Prostate gland (tissue), 2 donors: ENCODE results near the gene ADAMTS17. TPM values are rescaled to one million over a fixed set of nuclear protein-coding genes. Genes with fewer than 3 reads are reported as not detected.

Experiments
- DNase-seq: peaks from one replicate; pipeline ENCODE4 v3.0.0-alpha.2; 2019; ENCODE audit warnings: low spot score
- H3K27ac ChIP-seq, 2 donors: fragments of 200-600 bp; sonication (generic); 2 replicates each; pipeline ENCODE4 v1.5.1; 2017 to 2019
- H3K27me3 ChIP-seq: fragments of 200-600 bp; sonication (generic); replicated peaks from 2 replicates; pipeline ENCODE4 v1.5.1; 2019; ENCODE audit not compliant: insufficient read depth
- H3K36me3 ChIP-seq, 2 donors: fragments of 200-600 bp; sonication (generic); 1 replicate in 1 of 2; 2 replicates in 1 of 2; pipeline versions ENCODE4 v1.5.1 to v1.8.1; 2017 to 2019
- H3K4me1 ChIP-seq: fragments of 200-600 bp; sonication (generic); replicated peaks from 2 replicates; pipeline ENCODE4 v1.5.1; 2019
- H3K4me3 ChIP-seq, 2 donors: fragments of 200-600 bp; sonication (generic); 2 replicates each; pipeline ENCODE4 v1.5.1; 2017 to 2019
- H3K9me3 ChIP-seq: fragments of 200-600 bp; sonication (generic); 2 replicates; pipeline ENCODE4 v1.5.1; 2017
- CTCF ChIP-seq, 4 experiments: fragments of 200-600 bp in 2 of 4; fragments of 450-650 bp in 2 of 4; sonication (generic) in 2 of 4; IDR thresholded peaks; 1 replicate in 3 of 4; 2 replicates in 1 of 4; pipeline ENCODE4 v1.5.1; 2016 to 2019; ENCODE audit warnings: antibody characterized with exemption in 4 of 4, mild to moderate bottlenecking in 2 of 4, moderate library complexity in 2 of 4
- POLR2A ChIP-seq: fragments of 450-650 bp; IDR thresholded peaks from one replicate; pipeline ENCODE4 v1.6.1; 2016; ENCODE audit warnings: antibody characterized with exemption, mild to moderate bottlenecking
- POLR2AphosphoS5 ChIP-seq: sonication (generic); formaldehyde crosslinking; IDR thresholded peaks from one replicate; pipeline ENCODE4 v1.6.1; 2017; ENCODE audit warnings: antibody characterized with exemption
- WGBS: methylation state at CpG from one replicate; pipeline ENCODE4 v1.1.5; 2018; 5-methylcytosine and 5-hydroxymethylcytosine counted together
- intact Hi-C: fragments of 100-400 bp; cut with DNase I; formaldehyde crosslinking; loops from one replicate; pipeline ENCODE4 v1.14.2; 2022
- total RNA-seq, 2 donors: library from RNA; depleted of rRNA; stranded (reverse); fragments of >200 nt; gene quantifications; one replicate each; pipeline ENCODE4 v1.1.0, GENCODE V29; 2016

The ADAMTS17 gene
- total RNA-seq, 2 donors from 2014 or later = 2.7 to 5.6 TPM

GRCh38 chr15:100276506-100276905 is 65.3 kb downstream of the ADAMTS17 start:
- 67% methylated on average over 8 of the region's 8 CpGs for WGBS

GRCh38 chr15:100275641-100276040 is 66.1 kb downstream of the ADAMTS17 start:
- H3K9me3 ChIP-seq = no peaks in the 10 kb centered on the region
- no peaks in the 10 kb centered on the region for H3K27me3 ChIP-seq
- 92% methylated on average over 6 of the region's 6 CpGs for WGBS
- intact Hi-C loops = no loop called here
- no peaks in the 10 kb centered on the region for H3K4me1 ChIP-seq
- no peak overlapping the region for H3K27ac ChIP-seq
- no peak overlapping the region for H3K4me3 ChIP-seq
- no peaks in the 10 kb centered on the region for H3K36me3 ChIP-seq
- TF ChIP-seq POLR2A (no peak), CTCF (IDR thresholded peaks at IDR 0.05) (no peak), POLR2AphosphoS5 (no peak)
- DNase-seq = no peak

More at GRCh38 chr15:100276506-100276905, 65.3 kb downstream of the ADAMTS17 start:
- Histone ChIP-seq H3K27me3 (no peaks in the 10 kb centered on the region), H3K4me1 (no peaks in the 10 kb centered on the region), H3K27ac (no peak overlapping the region), H3K4me3 (no peak overlapping the region), H3K9me3 (no peaks in the 10 kb centered on the region), H3K36me3 (no peaks in the 10 kb centered on the region)
- TF ChIP-seq POLR2AphosphoS5 = no peak
- no peak for TF ChIP-seq POLR2A
- no peak for TF ChIP-seq CTCF (IDR thresholded peaks at IDR 0.05)
- intact Hi-C loops = no loop called here
- DNase-seq = no peak

GRCh38 chr15:100269831-100270230 is 71.9 kb downstream of the ADAMTS17 start:
- Histone ChIP-seq H3K27ac (no peak overlapping the region), H3K36me3 (no peaks in the 10 kb centered on the region), H3K4me3 (no peak overlapping the region), H3K9me3 (no peaks in the 10 kb centered on the region), H3K4me1 (no peaks in the 10 kb centered on the region), H3K27me3 (no peaks in the 10 kb centered on the region)
- WGBS = 65% methylated on average over 3 of the region's 3 CpGs
- intact Hi-C loops = no loop called here
- no peak for DNase-seq
- TF ChIP-seq CTCF (IDR thresholded peaks at IDR 0.05) (no peak), POLR2AphosphoS5 (no peak), POLR2A (no peak)

- WGBS = 33% methylated on average over 10 of the region's 10 CpGs
- intact Hi-C loops = no loop called here
Observed at GRCh38 chr15:100266166-100266565, 75.6 kb downstream of the ADAMTS17 start.

More at GRCh38 chr15:100266166-100266565, 75.6 kb downstream of the ADAMTS17 start:
- Histone ChIP-seq H3K36me3 (no peaks in the 10 kb centered on the region), H3K9me3 (no peaks in the 10 kb centered on the region), H3K4me3 (no peak overlapping the region), H3K27ac (no peak overlapping the region), H3K4me1 (no peaks in the 10 kb centered on the region), H3K27me3 (no peaks in the 10 kb centered on the region)
- TF ChIP-seq CTCF (IDR thresholded peaks at IDR 0.05) (no peak), POLR2AphosphoS5 (no peak), POLR2A (no peak)
- DNase-seq = no peak
